IPS-18c (cell line): ENCODE measurements around the gene SKIC8.

ENCODE experiments used
- H3K4me3 ChIP-seq: 2 replicates; pipeline ENCODE4 v1.7.0; 2013; ENCODE audit warnings: low read depth, mild to moderate bottlenecking, low read length, moderate library complexity; ENCODE audit not compliant: insufficient read depth
- H3K9me3 ChIP-seq: one replicate; pipeline ENCODE4 v1.6.1; 2013; ENCODE audit warnings: mild to moderate bottlenecking, low read length, moderate library complexity; ENCODE audit not compliant: control insufficient read depth, insufficient read depth

The SKIC8 gene

GRCh38 chr15:78324144-78324543, 24.7 kb upstream of the SKIC8 start:
- Histone ChIP-seq H3K9me3 (no peaks in the 10 kb centered on the region), H3K4me3 (no peak overlapping the region)

DNA sequence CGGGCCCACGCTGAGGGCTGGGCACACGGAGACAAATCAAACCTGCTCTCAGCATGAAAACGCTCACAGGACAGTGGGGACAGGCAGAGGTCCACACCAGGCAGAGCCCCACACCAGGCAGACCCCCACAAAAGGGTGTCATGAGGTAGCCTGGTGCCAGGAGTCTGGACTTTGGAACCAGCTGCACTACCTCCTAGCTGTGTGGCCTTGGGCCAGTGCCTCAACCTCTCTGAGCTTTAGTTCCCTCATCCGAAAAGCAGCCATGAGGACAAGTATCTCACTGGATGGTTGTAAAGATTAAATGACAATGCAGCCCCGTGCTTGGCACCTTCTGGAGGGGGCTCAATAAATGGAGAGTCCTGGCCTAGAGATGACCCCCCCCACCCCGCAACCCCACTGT, 24.3 kb upstream of the SKIC8 start:
- no peak overlapping the region for H3K4me3 ChIP-seq

GRCh38 chr15:78322724-78323521, 23.5 kb upstream of the SKIC8 start:
- Histone ChIP-seq H3K9me3 (no peaks in the 10 kb centered on the region), H3K4me3 (no peak overlapping the region; the same call in 1 of the 2 replicates)

More for the DNA sequence above, 24.3 kb upstream of the SKIC8 start:
- no peaks in the 10 kb centered on the region for H3K9me3 ChIP-seq

DNA sequence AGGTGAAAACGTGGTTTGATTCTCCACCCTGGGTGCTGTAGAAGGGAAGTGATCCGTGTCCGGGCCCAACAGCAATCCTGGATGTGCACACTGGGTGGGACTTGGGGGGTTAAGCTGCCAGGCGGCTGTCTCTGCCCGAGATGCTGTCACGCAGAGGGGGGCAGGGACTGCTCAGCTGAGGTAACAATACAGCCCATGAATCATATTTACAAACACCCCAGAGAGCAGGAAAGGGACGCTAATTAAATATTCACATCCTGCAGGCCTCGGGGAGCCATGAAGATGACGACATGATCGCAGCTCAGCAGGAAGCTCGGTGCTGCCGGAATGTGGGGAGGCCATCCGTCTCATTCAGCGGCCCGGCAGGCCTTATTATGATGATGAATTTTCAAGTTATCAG, 22.8 kb upstream of the SKIC8 start:
- Histone ChIP-seq H3K9me3 (no peaks in the 10 kb centered on the region), H3K4me3 (no peak overlapping the region)

DNA sequence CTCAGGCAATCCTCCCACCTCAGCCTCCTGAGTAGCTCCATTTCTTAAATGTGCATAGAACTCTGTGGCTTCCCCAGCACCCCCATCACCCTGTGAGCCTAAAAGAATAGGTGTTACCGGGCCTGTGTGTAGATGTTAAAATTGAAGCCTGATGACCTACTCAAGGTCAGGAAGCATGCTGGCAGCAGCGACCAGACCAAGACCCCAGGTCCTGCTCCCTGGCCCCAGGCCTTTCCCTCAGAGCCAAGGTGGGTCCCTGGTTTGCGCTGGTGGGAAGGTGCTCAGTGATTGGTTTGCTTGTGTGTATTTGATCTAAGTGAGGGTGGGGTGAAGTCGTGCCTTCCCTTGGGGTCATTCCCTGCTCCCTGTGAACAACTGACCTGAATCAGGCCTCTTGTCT, 22.4 kb upstream of the SKIC8 start:
- no peak overlapping the region for H3K4me3 ChIP-seq

GRCh38 chr15:78321041-78321570, 21.7 kb upstream of the SKIC8 start:
- no peak overlapping the region for H3K4me3 ChIP-seq
- no peaks in the 10 kb centered on the region for H3K9me3 ChIP-seq

More for the DNA sequence above, 22.4 kb upstream of the SKIC8 start:
- H3K9me3 ChIP-seq, result no peaks in the 10 kb centered on the region

DNA sequence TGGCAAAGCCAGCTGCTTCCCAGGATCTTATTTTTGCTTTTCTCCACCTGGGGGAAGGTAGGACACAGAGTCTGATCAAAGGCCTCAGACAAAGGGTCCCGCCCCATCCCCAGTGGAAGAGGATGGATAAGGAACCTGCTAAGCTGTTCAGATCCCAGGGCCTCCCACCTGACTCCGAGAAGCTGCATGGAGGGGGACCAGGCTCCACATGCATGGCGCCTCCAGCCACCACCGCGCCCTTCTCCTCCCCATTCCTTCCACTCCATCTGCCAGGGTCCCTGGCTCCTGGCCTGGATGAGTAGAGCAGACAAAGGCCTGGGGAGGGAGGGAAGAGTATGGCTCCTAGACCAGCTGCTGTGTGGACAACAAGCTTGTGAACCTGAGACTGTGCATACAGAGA, 20.8 kb upstream of the SKIC8 start:
- Histone ChIP-seq H3K9me3 (no peaks in the 10 kb centered on the region), H3K4me3 (no peak overlapping the region)

GRCh38 chr15:78319588-78319987, 20.2 kb upstream of the SKIC8 start:
- H3K9me3 ChIP-seq, result no peaks in the 10 kb centered on the region
- H3K4me3 ChIP-seq, result no peak overlapping the region

- Histone ChIP-seq H3K9me3 (no peaks in the 10 kb centered on the region), H3K4me3 (no peak overlapping the region)
Measured at GRCh38 chr15:78317145-78317836, 17.9 kb upstream of the SKIC8 start.

GRCh38 chr15:78316283-78317083, 17.1 kb upstream of the SKIC8 start:
- no peaks in the 10 kb centered on the region for H3K9me3 ChIP-seq
- no peak overlapping the region for H3K4me3 ChIP-seq

DNA sequence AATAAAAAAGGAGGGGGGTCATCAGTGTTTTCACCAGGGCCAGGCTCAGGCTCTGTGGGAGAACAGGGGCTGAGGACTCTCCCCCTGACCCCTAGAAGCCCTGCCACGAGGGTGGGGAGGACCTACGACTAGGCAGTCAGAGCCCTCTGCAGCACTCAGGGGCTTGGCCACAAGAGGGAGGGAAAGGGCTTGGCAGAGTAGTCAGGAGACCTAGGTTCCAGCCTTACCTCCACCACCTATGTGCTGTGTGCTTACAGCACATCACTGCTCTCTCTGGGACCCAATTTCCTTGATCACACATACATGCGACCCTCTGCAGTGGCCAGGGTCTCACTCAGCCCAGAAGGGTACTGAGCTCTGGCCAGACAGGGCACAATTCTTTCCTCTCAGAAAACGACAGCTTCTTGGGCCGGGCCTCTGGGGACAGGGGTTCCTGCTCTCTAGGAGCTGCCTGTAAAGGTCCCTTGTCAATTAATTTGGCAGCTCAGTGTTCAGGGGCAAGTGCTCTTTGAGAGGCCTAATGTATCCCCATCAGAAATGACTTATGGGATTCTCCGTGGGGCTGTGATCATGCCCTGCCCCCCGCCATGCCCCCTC, 16.4 kb upstream of the SKIC8 start:
- Histone ChIP-seq H3K9me3 (no peaks in the 10 kb centered on the region), H3K4me3 (no peak overlapping the region)

- Histone ChIP-seq H3K4me3 (no peak overlapping the region), H3K9me3 (no peaks in the 10 kb centered on the region)
Measured at GRCh38 chr15:78314181-78314581, 14.8 kb upstream of the SKIC8 start.

DNA sequence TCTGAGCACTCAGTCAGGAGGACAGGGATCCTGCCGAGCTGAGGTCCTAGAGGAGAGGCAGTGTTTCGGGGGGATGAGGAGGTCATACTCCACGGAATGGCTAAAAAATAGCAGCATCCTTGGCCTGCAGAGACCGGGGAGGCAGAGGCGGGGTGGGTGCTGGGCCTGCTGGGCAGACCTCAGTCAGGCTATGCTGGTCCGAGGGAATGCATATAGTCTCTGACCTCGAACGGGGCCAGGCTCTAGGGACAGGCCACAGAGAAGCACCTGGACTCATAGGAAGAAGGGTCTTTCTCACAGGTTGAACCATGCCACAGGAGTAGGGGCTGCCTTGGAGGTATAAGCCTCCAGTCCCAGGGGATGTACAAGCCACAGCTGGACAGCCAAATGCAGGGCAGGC, 14.0 kb upstream of the SKIC8 start:
- Histone ChIP-seq H3K9me3 (no peaks in the 10 kb centered on the region), H3K4me3 (no peak overlapping the region)

DNA sequence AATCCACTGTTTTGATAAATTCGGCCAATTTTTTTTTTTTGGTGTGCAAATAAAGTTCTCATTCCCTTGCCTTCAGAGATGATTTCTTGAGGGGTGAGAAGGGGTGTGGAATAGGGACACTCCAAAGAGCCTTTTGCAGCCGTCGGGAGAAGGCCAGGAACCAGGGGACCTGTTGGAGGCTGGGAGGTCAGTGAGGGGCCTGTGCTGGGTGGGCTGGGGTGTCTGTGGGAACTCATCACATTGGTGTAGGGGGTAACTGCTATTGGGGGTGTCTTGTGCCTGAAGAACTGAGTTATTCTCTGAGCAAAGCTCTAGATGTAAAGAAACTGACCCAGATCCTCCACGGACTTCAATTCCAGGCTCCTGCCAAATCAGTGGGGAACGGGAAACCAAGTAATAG, 13.5 kb upstream of the SKIC8 start:
- H3K4me3 ChIP-seq, result no peak overlapping the region

DNA sequence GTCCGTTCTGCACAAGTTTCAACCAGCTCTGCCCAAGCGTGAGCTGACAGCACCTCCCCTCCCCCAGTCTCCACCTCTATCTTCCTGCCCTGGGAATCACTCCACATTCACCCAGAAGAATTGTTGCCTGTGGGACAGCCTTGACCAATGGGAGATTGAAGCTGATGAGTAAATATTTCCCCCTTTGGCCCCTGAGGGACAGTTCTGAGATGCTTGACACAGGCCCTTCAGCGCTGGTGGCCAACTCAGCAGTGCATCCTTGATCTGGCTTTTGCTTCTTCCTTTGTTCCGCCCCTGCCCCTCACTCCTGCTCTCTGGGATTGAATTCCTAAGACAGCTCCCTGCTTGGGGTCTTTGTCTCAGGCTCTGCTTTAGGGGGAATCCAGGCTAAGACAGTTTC, 13.1 kb upstream of the SKIC8 start:
- Histone ChIP-seq H3K4me3 (no peak overlapping the region), H3K9me3 (no peaks in the 10 kb centered on the region)

More for the DNA sequence above, 13.5 kb upstream of the SKIC8 start:
- no peaks in the 10 kb centered on the region for H3K9me3 ChIP-seq

- Histone ChIP-seq H3K4me3 (no peak overlapping the region), H3K9me3 (no peaks in the 10 kb centered on the region)
Measured at GRCh38 chr15:78311292-78311691, 11.9 kb upstream of the SKIC8 start.

GRCh38 chr15:78308422-78309032, 9.1 kb upstream of the SKIC8 start:
- Histone ChIP-seq H3K9me3 (no peaks in the 10 kb centered on the region), H3K4me3 (no peak overlapping the region)
